ENCODE measurements around the gene MTHFR. TPM values are rescaled to one million over a fixed set of nuclear protein-coding genes. Genes with fewer than 3 reads are reported as not detected.

The MTHFR gene
- total RNA-seq, 1 experiment from 2014 or later: 27.8 TPM

- ChIA-PET CTCF (no interaction called here), POLR2A (no interaction called here)
- no peaks in the 10 kb centered on the region for H3K27me3 ChIP-seq (replicated peaks; ENCODE audit: control insufficient read depth, insufficient read depth, low read length)
- H3K27me3 Mint-ChIP-seq (ENCODE audit: insufficient read depth, unreplicated experiment): no peaks in the 10 kb centered on the region
- intact Hi-C loops (cut with micrococcal nuclease; ENCODE audit: unreplicated experiment): no loop called here
- no peak overlapping the region for H3K4me3 Mint-ChIP-seq (ENCODE audit: unreplicated experiment)
- no peaks in the 10 kb centered on the region for H3K4me1 ChIP-seq
- no peak for DNase-seq
- H3K9me3 Mint-ChIP-seq (ENCODE audit: unreplicated experiment): no peaks in the 10 kb centered on the region
- no TSS peak for BruUV-seq (replicated peaks)
- H3K36me3 ChIP-seq (ENCODE audit: control insufficient read depth, insufficient read depth, low read length): peaks cover 2% of the 10 kb centered on the region
- H3K36me3 Mint-ChIP-seq (ENCODE audit: insufficient read depth, unreplicated experiment): peaks cover 53% of the 10 kb centered on the region
- H3K9me3 ChIP-seq: no peaks in the 10 kb centered on the region
- H3K27ac Mint-ChIP-seq (ENCODE audit: unreplicated experiment): no peak overlapping the region
- no peaks in the 10 kb centered on the region for H3K4me1 Mint-ChIP-seq (ENCODE audit: low read depth, unreplicated experiment)
- TF ChIP-seq, protein P1, sequence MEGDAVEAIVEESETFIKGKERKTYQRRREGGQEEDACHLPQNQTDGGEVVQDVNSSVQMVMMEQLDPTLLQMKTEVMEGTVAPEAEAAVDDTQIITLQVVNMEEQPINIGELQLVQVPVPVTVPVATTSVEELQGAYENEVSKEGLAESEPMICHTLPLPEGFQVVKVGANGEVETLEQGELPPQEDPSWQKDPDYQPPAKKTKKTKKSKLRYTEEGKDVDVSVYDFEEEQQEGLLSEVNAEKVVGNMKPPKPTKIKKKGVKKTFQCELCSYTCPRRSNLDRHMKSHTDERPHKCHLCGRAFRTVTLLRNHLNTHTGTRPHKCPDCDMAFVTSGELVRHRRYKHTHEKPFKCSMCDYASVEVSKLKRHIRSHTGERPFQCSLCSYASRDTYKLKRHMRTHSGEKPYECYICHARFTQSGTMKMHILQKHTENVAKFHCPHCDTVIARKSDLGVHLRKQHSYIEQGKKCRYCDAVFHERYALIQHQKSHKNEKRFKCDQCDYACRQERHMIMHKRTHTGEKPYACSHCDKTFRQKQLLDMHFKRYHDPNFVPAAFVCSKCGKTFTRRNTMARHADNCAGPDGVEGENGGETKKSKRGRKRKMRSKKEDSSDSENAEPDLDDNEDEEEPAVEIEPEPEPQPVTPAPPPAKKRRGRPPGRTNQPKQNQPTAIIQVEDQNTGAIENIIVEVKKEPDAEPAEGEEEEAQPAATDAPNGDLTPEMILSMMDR (IDR thresholded peaks at IDR 0.05; ENCODE audit: insufficient read depth in 1 of 2, low read depth in 1 of 2, low read length in 1 of 2, severe bottlenecking in 1 of 2, unreplicated experiment in 1 of 2): no peak
- H3K4me3 ChIP-seq (ENCODE audit: low read depth, low read length): no peak overlapping the region
Measured at GRCh38 chr1:11826946-11827345, 21.2 kb upstream of the MTHFR start.

GRCh38 chr1:11825131-11825530 lies 19.4 kb upstream of the MTHFR start:
- H3K27ac Mint-ChIP-seq (ENCODE audit: unreplicated experiment): no peak overlapping the region
- H3K4me1 ChIP-seq: peaks cover 6% of the 10 kb centered on the region; the same call in 1 of the 2 replicates
- intact Hi-C loops (cut with micrococcal nuclease; ENCODE audit: unreplicated experiment): no loop called here
- CTCF ChIA-PET: interaction anchor here (0.7 kb wide), 1 partner anchor 13 kb away, joined by 3 read pairs; no protein-coding TSS in a partner anchor
- no peak for DNase-seq
- peaks cover 2% of the 10 kb centered on the region for H3K36me3 ChIP-seq (ENCODE audit: control insufficient read depth, insufficient read depth, low read length)
- peaks cover 6% of the 10 kb centered on the region for H3K4me1 Mint-ChIP-seq (ENCODE audit: low read depth, unreplicated experiment)
- H3K4me3 ChIP-seq (ENCODE audit: low read depth, low read length): no peak overlapping the region
- H3K27me3 Mint-ChIP-seq (ENCODE audit: insufficient read depth, unreplicated experiment): no peaks in the 10 kb centered on the region
- no peaks in the 10 kb centered on the region for H3K9me3 ChIP-seq
- POLR2A ChIA-PET: no interaction called here
- H3K9me3 Mint-ChIP-seq (ENCODE audit: unreplicated experiment): no peaks in the 10 kb centered on the region
- no TSS peak for BruUV-seq (replicated peaks)
- peaks cover 57% of the 10 kb centered on the region for H3K36me3 Mint-ChIP-seq (ENCODE audit: insufficient read depth, unreplicated experiment)
- H3K4me3 Mint-ChIP-seq (ENCODE audit: unreplicated experiment): no peak overlapping the region
- TF ChIP-seq, protein P1 (IDR thresholded peaks at IDR 0.05; ENCODE audit: insufficient read depth in 1 of 2, low read depth in 1 of 2, low read length in 1 of 2, severe bottlenecking in 1 of 2, unreplicated experiment in 1 of 2): no peak
- H3K27me3 ChIP-seq (replicated peaks; ENCODE audit: control insufficient read depth, insufficient read depth, low read length): no peaks in the 10 kb centered on the region

- peaks cover 59% of the 10 kb centered on the region for H3K36me3 Mint-ChIP-seq (ENCODE audit: insufficient read depth, unreplicated experiment)
- peaks cover 2% of the 10 kb centered on the region; the same call in 1 of the 2 replicates for H3K36me3 ChIP-seq (ENCODE audit: control insufficient read depth, insufficient read depth, low read length)
- H3K9me3 Mint-ChIP-seq (ENCODE audit: unreplicated experiment): no peaks in the 10 kb centered on the region
- no peak overlapping the region for H3K27ac Mint-ChIP-seq (ENCODE audit: unreplicated experiment)
- no peak overlapping the region for H3K4me3 ChIP-seq (ENCODE audit: low read depth, low read length)
- DNase-seq: no peak
- H3K4me1 ChIP-seq: peaks cover 6% of the 10 kb centered on the region; the same call in 1 of the 2 replicates
- no peaks in the 10 kb centered on the region for H3K27me3 ChIP-seq (replicated peaks; ENCODE audit: control insufficient read depth, insufficient read depth, low read length)
- H3K27me3 Mint-ChIP-seq (ENCODE audit: insufficient read depth, unreplicated experiment): no peaks in the 10 kb centered on the region
- H3K4me1 Mint-ChIP-seq (ENCODE audit: low read depth, unreplicated experiment): peaks cover 6% of the 10 kb centered on the region
- H3K4me3 Mint-ChIP-seq (ENCODE audit: unreplicated experiment): no peak overlapping the region
- ChIA-PET POLR2A (no interaction called here), CTCF (no interaction called here)
- BruUV-seq (replicated peaks): no TSS peak
- TF ChIP-seq, protein P1 (IDR thresholded peaks at IDR 0.05; ENCODE audit: insufficient read depth in 1 of 2, low read depth in 1 of 2, low read length in 1 of 2, severe bottlenecking in 1 of 2, unreplicated experiment in 1 of 2): no peak
- intact Hi-C loops (cut with micrococcal nuclease; ENCODE audit: unreplicated experiment): no loop called here
- no peaks in the 10 kb centered on the region for H3K9me3 ChIP-seq
Measured at GRCh38 chr1:11823366-11824137, 17.8 kb upstream of the MTHFR start.

Measured in Caco-2 (cell line).